IgD-negative memory B cell (primary cell): ENCODE measurements around the gene MRPL44. TPM values are rescaled to one million over a fixed set of nuclear protein-coding genes. Genes with fewer than 3 reads are reported as not detected.
A peak's percentile ranks its signal among the peaks of the same experiment; 100 is the strongest.
"Not testable (repeated sequence)": the region's sequence is repeated elsewhere in the genome, so short reads cannot be mapped to it uniquely, and the experiment has no call there.

Experiments
- H3K27ac Mint-ChIP-seq, 3 donors: one replicate each; pipeline ENCODE4 v1.8.0; 2020 to 2022; ENCODE audit warnings: mild to moderate bottlenecking in 3 of 3, mixed read lengths in 3 of 3, moderate library complexity in 1 of 3
- H3K27me3 Mint-ChIP-seq: one replicate; pipeline ENCODE4 v1.8.0; 2021; ENCODE audit warnings: mixed read lengths
- H3K36me3 Mint-ChIP-seq: one replicate; pipeline ENCODE4 v1.8.0; 2020; ENCODE audit warnings: mild to moderate bottlenecking, mixed read lengths
- H3K4me1 Mint-ChIP-seq, 3 donors: one replicate each; pipeline ENCODE4 v1.8.0; 2020 to 2022; ENCODE audit warnings: mixed read lengths in 3 of 3, mild to moderate bottlenecking in 1 of 3
- H3K4me3 Mint-ChIP-seq, 4 donors: one replicate each; pipeline ENCODE4 v1.8.0; 2020 to 2022; ENCODE audit warnings: mild to moderate bottlenecking in 4 of 4, mixed read lengths in 4 of 4, moderate library complexity in 3 of 4
- H3K9me3 Mint-ChIP-seq, 3 donors: one replicate each; pipeline ENCODE4 v1.8.0; 2020 to 2021; ENCODE audit warnings: mixed read lengths in 3 of 3, mild to moderate bottlenecking in 1 of 3
- polyA plus RNA-seq: library from polyadenylated mRNA; unstranded; fragments of 300-500 nt; fragmentation: Illumina TruSeq; gene quantifications from one replicate; pipeline ENCODE4 v1.2.3, GENCODE V29; 2021

The MRPL44 gene
- polyA plus RNA-seq, 1 donor from 2014 or later, result 39.8 TPM

GRCh38 chr2:223996391-223996790, 39.1 kb downstream of the MRPL44 start:
- Mint-ChIP-seq H3K4me1 (no peaks in the 10 kb centered on the region), H3K4me3 (no peak overlapping the region), H3K9me3 (peaks cover 0 to 2% (median 0%) of the 10 kb centered on the region in 3 donors), H3K27me3 (no peaks in the 10 kb centered on the region), H3K36me3 (no peaks in the 10 kb centered on the region), H3K27ac (no peak overlapping the region)

- Mint-ChIP-seq H3K9me3 (no peaks in the 10 kb centered on the region), H3K27ac (no peak overlapping the region), H3K36me3 (no peaks in the 10 kb centered on the region), H3K4me1 (no peaks in the 10 kb centered on the region), H3K27me3 (no peaks in the 10 kb centered on the region), H3K4me3 (no peak overlapping the region)
Measured at GRCh38 chr2:223997938-223998337, 40.7 kb downstream of the MRPL44 start.

- Mint-ChIP-seq H3K4me1 (no peaks in the 10 kb centered on the region), H3K27ac (no peak overlapping the region), H3K36me3 (no peaks in the 10 kb centered on the region), H3K9me3 (no peaks in the 10 kb centered on the region), H3K4me3 (peak overlapping the region in 1 of 4 donors; percentile 39), H3K27me3 (no peaks in the 10 kb centered on the region)
Measured at GRCh38 chr2:223998948-223999347, 41.7 kb downstream of the MRPL44 start.

- peak overlapping the region in 1 of 3 donors; percentile 26 for H3K27ac Mint-ChIP-seq
- H3K4me3 Mint-ChIP-seq, result no peak overlapping the region
- H3K27me3 Mint-ChIP-seq, result no peaks in the 10 kb centered on the region
- H3K4me1 Mint-ChIP-seq, result no peaks in the 10 kb centered on the region
- H3K36me3 Mint-ChIP-seq, result no peaks in the 10 kb centered on the region
- H3K9me3 Mint-ChIP-seq, result no peaks in the 10 kb centered on the region
Measured at GRCh38 chr2:223999862-224000261, 42.6 kb downstream of the MRPL44 start.

- H3K27ac Mint-ChIP-seq, result not testable (repeated sequence)
Measured at GRCh38 chr2:224000662-224001061, 43.4 kb downstream of the MRPL44 start.

GRCh38 chr2:224004105-224004695, 46.9 kb downstream of the MRPL44 start:
- Mint-ChIP-seq H3K36me3 (no peaks in the 10 kb centered on the region), H3K27ac (no peak overlapping the region), H3K4me3 (no peak overlapping the region), H3K9me3 (no peaks in the 10 kb centered on the region), H3K27me3 (no peaks in the 10 kb centered on the region), H3K4me1 (no peaks in the 10 kb centered on the region)

More at GRCh38 chr2:224000662-224001061, 43.4 kb downstream of the MRPL44 start:
- not testable (repeated sequence) for H3K27me3 Mint-ChIP-seq, H3K9me3 Mint-ChIP-seq, H3K4me1 Mint-ChIP-seq, H3K36me3 Mint-ChIP-seq, H3K4me3 Mint-ChIP-seq

GRCh38 chr2:224008702-224009261, 51.5 kb downstream of the MRPL44 start:
- no peak overlapping the region for H3K27ac Mint-ChIP-seq
- no peaks in the 10 kb centered on the region for H3K9me3 Mint-ChIP-seq
- H3K4me3 Mint-ChIP-seq, result no peak overlapping the region
- no peaks in the 10 kb centered on the region for H3K4me1 Mint-ChIP-seq
- H3K36me3 Mint-ChIP-seq, result no peaks in the 10 kb centered on the region
- H3K27me3 Mint-ChIP-seq, result peaks cover 1% of the 10 kb centered on the region

- Mint-ChIP-seq H3K9me3 (no peaks in the 10 kb centered on the region), H3K4me3 (no peak overlapping the region), H3K36me3 (no peaks in the 10 kb centered on the region), H3K4me1 (no peaks in the 10 kb centered on the region), H3K27me3 (peaks cover 1% of the 10 kb centered on the region), H3K27ac (no peak overlapping the region)
Measured at GRCh38 chr2:224009605-224010315, 52.5 kb downstream of the MRPL44 start.

- Mint-ChIP-seq H3K4me1 (peaks cover 0 to 3% (median 0%) of the 10 kb centered on the region in 3 donors), H3K27ac (no peak overlapping the region), H3K4me3 (no peak overlapping the region), H3K36me3 (no peaks in the 10 kb centered on the region), H3K9me3 (no peaks in the 10 kb centered on the region), H3K27me3 (peaks cover 1% of the 10 kb centered on the region)
Measured at GRCh38 chr2:224011837-224012236, 54.6 kb downstream of the MRPL44 start.

- Mint-ChIP-seq H3K4me3 (no peak overlapping the region), H3K4me1 (peaks cover 0 to 3% (median 0%) of the 10 kb centered on the region in 3 donors), H3K36me3 (no peaks in the 10 kb centered on the region), H3K27me3 (peaks cover 1% of the 10 kb centered on the region), H3K27ac (no peak overlapping the region), H3K9me3 (no peaks in the 10 kb centered on the region)
Measured at GRCh38 chr2:224014336-224014735, 57.1 kb downstream of the MRPL44 start.

- Mint-ChIP-seq H3K27ac (no peak overlapping the region), H3K27me3 (peaks cover 1% of the 10 kb centered on the region), H3K36me3 (no peaks in the 10 kb centered on the region), H3K9me3 (no peaks in the 10 kb centered on the region), H3K4me3 (no peak overlapping the region), H3K4me1 (peaks cover 0 to 3% (median 0%) of the 10 kb centered on the region in 3 donors)
Measured at GRCh38 chr2:224016963-224017362, 59.7 kb downstream of the MRPL44 start.

Other genes with a start within 250 kb of the MRPL44 start
- 23.0 TPM for gene AP1S3, start 119.9 kb upstream of the MRPL44 start, polyA plus RNA-seq
- 36.1 TPM for gene WDFY1, start 12.1 kb upstream of the MRPL44 start, polyA plus RNA-seq
- 2.9 TPM for gene SERPINE2, start 81.8 kb downstream of the MRPL44 start, polyA plus RNA-seq